HEK293 (cell line): ENCODE data around the gene PITHD1.
"Not testable (repeated sequence)": the region's sequence is repeated elsewhere in the genome, so short reads cannot be mapped to it uniquely, and the experiment has no call there.

Source experiments
- CTCF ChIA-PET: fragments of 350-600 bp; formaldehyde crosslinking; extraction: SDS; loops from one replicate; lab custom pipeline; 2021; ENCODE audit warnings: antibody characterized with exemption; lab: Yijun Ruan, JAX
- POLR2A ChIA-PET: fragments of 300-600 bp; formaldehyde crosslinking; extraction: SDS; loops from one replicate; lab custom pipeline; 2020; ENCODE audit warnings: antibody characterized with exemption, inconsistent platforms; lab: Yijun Ruan, JAX
- H3K27ac ChIP-seq: fragments of 200-500 bp; sonication (Bioruptor generic); 2 replicates; pipeline ENCODE4 v1.5.1; 2014; ENCODE audit warnings: low read depth, low read length, control low read depth, inconsistent platforms; ENCODE audit errors: extremely low read depth
- H3K36me3 ChIP-seq, 2 experiments: fragments of 200-500 bp in 1 of 2; sonication (Bioruptor generic) in 1 of 2; 1 replicate in 1 of 2; 2 replicates in 1 of 2; pipeline ENCODE4 v1.5.1; 2014 to 2017; ENCODE audit warnings: inconsistent platforms in 2 of 2, low read length in 2 of 2; ENCODE audit not compliant: control insufficient read depth in 2 of 2, insufficient read depth in 1 of 2
- H3K4me1 ChIP-seq: fragments of 200-500 bp; sonication (Bioruptor generic); 2 replicates; pipeline ENCODE4 v1.5.1; 2014; ENCODE audit warnings: mild to moderate bottlenecking, low read length, inconsistent platforms; ENCODE audit not compliant: control insufficient read depth, insufficient read depth
- H3K4me3 ChIP-seq: 2 replicates; pipeline ENCODE4 v1.5.1; 2011; ENCODE audit warnings: low read depth, mild to moderate bottlenecking, control low read depth, low read length, moderate library complexity
- H3K9me3 ChIP-seq: fragments of 200-500 bp; sonication (Bioruptor generic); 2 replicates; pipeline ENCODE4 v1.5.1; 2014; ENCODE audit warnings: low read depth, low read length, inconsistent platforms; ENCODE audit not compliant: control insufficient read depth, insufficient read depth
- AEBP2 ChIP-seq: fragments of 450-650 bp; formaldehyde crosslinking; IDR thresholded peaks from 2 replicates; pipeline ENCODE4 v1.5.1; 2016; ENCODE audit warnings: missing biosample characterization, missing genetic modification characterization, borderline replicate concordance
- GFI1B ChIP-seq: fragments of 450-650 bp; formaldehyde crosslinking; IDR thresholded peaks from 2 replicates; pipeline ENCODE4 v1.5.1; 2016; ENCODE audit warnings: missing biosample characterization, missing genetic modification characterization
- KLF7 ChIP-seq: fragments of 450-650 bp; formaldehyde crosslinking; IDR thresholded peaks from 2 replicates; pipeline ENCODE4 v1.5.1; 2016; ENCODE audit warnings: missing biosample characterization, missing genetic modification characterization, borderline replicate concordance
- RBAK ChIP-seq: fragments of 450-650 bp; formaldehyde crosslinking; IDR thresholded peaks from 2 replicates; pipeline ENCODE4 v1.5.1; 2016; ENCODE audit warnings: missing biosample characterization, missing genetic modification characterization
- YY1 ChIP-seq: fragments of 450-650 bp; formaldehyde crosslinking; IDR thresholded peaks from 2 replicates; pipeline ENCODE4 v1.5.1; 2018; ENCODE audit warnings: missing biosample characterization, missing genetic modification characterization
- YY2 ChIP-seq: fragments of 450-650 bp; formaldehyde crosslinking; IDR thresholded peaks from 2 replicates; pipeline ENCODE4 v1.5.1; 2016; ENCODE audit warnings: missing biosample characterization, missing genetic modification characterization
- ZBTB17 ChIP-seq: fragments of 450-650 bp; formaldehyde crosslinking; IDR thresholded peaks from 2 replicates; pipeline ENCODE4 v1.5.1; 2016; ENCODE audit warnings: missing biosample characterization, missing genetic modification characterization
- ZBTB21 ChIP-seq: fragments of 450-650 bp; formaldehyde crosslinking; IDR thresholded peaks from 2 replicates; pipeline ENCODE4 v1.5.1; 2017; ENCODE audit warnings: missing biosample characterization, missing genetic modification characterization
- ZNF155 ChIP-seq: fragments of 450-650 bp; formaldehyde crosslinking; IDR thresholded peaks from 2 replicates; pipeline ENCODE4 v1.5.1; 2016; ENCODE audit warnings: missing biosample characterization, missing genetic modification characterization
- ZNF174 ChIP-seq: fragments of 450-650 bp; formaldehyde crosslinking; IDR thresholded peaks from 2 replicates; pipeline ENCODE4 v1.5.0; 2017; ENCODE audit warnings: missing biosample characterization, mild to moderate bottlenecking, missing genetic modification characterization
- ZNF214 ChIP-seq: fragments of 450-650 bp; formaldehyde crosslinking; IDR thresholded peaks from 2 replicates; pipeline ENCODE4 v1.5.1; 2017; ENCODE audit warnings: missing biosample characterization, mild to moderate bottlenecking, missing genetic modification characterization, borderline replicate concordance
- ZNF24 ChIP-seq: fragments of 450-650 bp; formaldehyde crosslinking; IDR thresholded peaks from 2 replicates; pipeline ENCODE4 v1.5.1; 2016; ENCODE audit warnings: missing biosample characterization, missing genetic modification characterization
- ZNF280D ChIP-seq: fragments of 450-650 bp; formaldehyde crosslinking; IDR thresholded peaks from 2 replicates; pipeline ENCODE4 v1.5.1; 2016; ENCODE audit warnings: missing biosample characterization, missing genetic modification characterization
- ZNF292 ChIP-seq: fragments of 450-650 bp; formaldehyde crosslinking; IDR thresholded peaks from 2 replicates; pipeline ENCODE4 v1.5.1; 2016; ENCODE audit warnings: low read depth, missing biosample characterization, missing genetic modification characterization, borderline replicate concordance
- ZNF302 ChIP-seq: fragments of 450-650 bp; formaldehyde crosslinking; IDR thresholded peaks from 2 replicates; pipeline ENCODE4 v1.5.1; 2016; ENCODE audit warnings: missing biosample characterization, missing genetic modification characterization, low read depth
- ZNF335 ChIP-seq: fragments of 450-650 bp; formaldehyde crosslinking; conservative IDR thresholded peaks from 2 replicates; pipeline ENCODE4 v1.5.1; 2016; ENCODE audit warnings: missing biosample characterization, missing genetic modification characterization
- ZNF362 ChIP-seq: fragments of 450-650 bp; formaldehyde crosslinking; IDR thresholded peaks from 2 replicates; pipeline ENCODE4 v1.5.1; 2016; ENCODE audit warnings: missing biosample characterization, missing genetic modification characterization
- ZNF529 ChIP-seq: fragments of 450-650 bp; formaldehyde crosslinking; IDR thresholded peaks from 2 replicates; pipeline ENCODE4 v1.5.1; 2017; ENCODE audit warnings: missing genetic modification characterization, missing biosample characterization; ENCODE audit not compliant: insufficient replicate concordance
- ZNF560 ChIP-seq: fragments of 450-650 bp; formaldehyde crosslinking; IDR thresholded peaks from 2 replicates; pipeline ENCODE4 v1.5.1; 2017; ENCODE audit warnings: missing biosample characterization, missing genetic modification characterization, borderline replicate concordance
- ZNF600 ChIP-seq: fragments of 450-650 bp; formaldehyde crosslinking; IDR thresholded peaks from 2 replicates; pipeline ENCODE4 v1.5.1; 2016; ENCODE audit warnings: missing biosample characterization, missing genetic modification characterization
- ZNF843 ChIP-seq: fragments of 450-650 bp; formaldehyde crosslinking; IDR thresholded peaks from 2 replicates; pipeline ENCODE4 v1.5.1; 2016; ENCODE audit warnings: missing biosample characterization, missing genetic modification characterization
- ZSCAN16 ChIP-seq: fragments of 450-650 bp; formaldehyde crosslinking; IDR thresholded peaks from 2 replicates; pipeline ENCODE4 v1.5.1; 2016; ENCODE audit warnings: missing biosample characterization, missing genetic modification characterization

The PITHD1 gene

GRCh38 chr1:23825076-23825761, 47.0 kb downstream of the PITHD1 start, which contains the start of gene HMGCL (continued):
- 0 out of 2 replicates have a peak, but pooled peaks have one; percentile 20 for TF ChIP-seq ZBTB21
- TF ChIP-seq ZNF292 (tag by site-specific recombination), result no peak
- TF ChIP-seq YY2 (tag by site-specific recombination), result peak; percentile 92

- TF ChIP-seq ZNF600 (tag by site-specific recombination), result 0 out of 2 replicates have a peak, but pooled peaks have one; percentile 27
- TF ChIP-seq ZNF174 (tag by site-specific recombination), result no peak
- TF ChIP-seq ZNF362 (tag by site-specific recombination), result peak; percentile 98
- TF ChIP-seq ZBTB17 (tag by site-specific recombination), result peak; percentile 74
- no peak for TF ChIP-seq ZNF560 (tag by site-specific recombination)
- no peak for TF ChIP-seq ZNF214 (tag by site-specific recombination)
- peak; percentile 77 for TF ChIP-seq ZNF335
- TF ChIP-seq ZNF280D (tag by site-specific recombination), result no peak
- Histone ChIP-seq H3K4me1 (no peaks in the 10 kb centered on the region), H3K36me3 (no peaks in the 10 kb centered on the region), H3K9me3 (no peaks in the 10 kb centered on the region), H3K27ac (no peak overlapping the region), H3K4me3 (no peak overlapping the region)
- ChIA-PET CTCF (interaction anchor here (0.6 to 5.7 kb wide), 6 partner anchors 13 to 204 kb away, joined by 3 to 80 read pairs (median 4); no protein-coding TSS in a partner anchor), POLR2A (interaction anchor here (0.6 to 2.0 kb wide), 14 partner anchors 8 to 218 kb away, joined by 3 to 11 read pairs (median 4); partner anchors contain the start of genes GALE, PITHD1 and PNRC2)
Observed at GRCh38 chr1:23825762-23826522, 47.7 kb downstream of the PITHD1 start.

- not testable (repeated sequence) for H3K4me1 ChIP-seq, H3K27ac ChIP-seq, H3K36me3 ChIP-seq, H3K9me3 ChIP-seq, H3K4me3 ChIP-seq
- CTCF ChIA-PET, result interaction anchor here (0.6 to 5.7 kb wide), 3 partner anchors 16 to 105 kb away, joined by 3 to 80 read pairs (median 4); no protein-coding TSS in a partner anchor
- POLR2A ChIA-PET, result interaction anchor here (1.7 kb wide), 1 partner anchor 49 kb away, joined by 9 read pairs; the partner anchor contains the start of gene PITHD1
Observed at GRCh38 chr1:23826590-23826989, 48.4 kb downstream of the PITHD1 start.

- no peaks in the 10 kb centered on the region for H3K36me3 ChIP-seq
- ChIA-PET CTCF (interaction anchor here (0.6 kb wide), 1 partner anchor 18 kb away, joined by 3 read pairs; no protein-coding TSS in a partner anchor), POLR2A (no interaction called here)
- no peaks in the 10 kb centered on the region for H3K9me3 ChIP-seq
- TF ChIP-seq AEBP2 (tag by site-specific recombination), result no peak
- TF ChIP-seq GFI1B (tag by site-specific recombination), result no peak
- no peak for TF ChIP-seq ZNF24
- no peak for TF ChIP-seq ZNF843 (tag by site-specific recombination)
- no peak for TF ChIP-seq ZNF155 (tag by site-specific recombination)
- TF ChIP-seq ZNF529 (tag by site-specific recombination), result no peak
- no peak for TF ChIP-seq YY1 (tag by site-specific recombination)
- no peak for TF ChIP-seq RBAK (tag by site-specific recombination)
- TF ChIP-seq ZSCAN16, result no peak
- no peak for TF ChIP-seq ZNF302 (tag by site-specific recombination)
- no peak for TF ChIP-seq KLF7 (tag by site-specific recombination)
- H3K4me3 ChIP-seq, result no peak overlapping the region
- H3K27ac ChIP-seq, result no peak overlapping the region
- H3K4me1 ChIP-seq, result no peaks in the 10 kb centered on the region
Observed at GRCh38 chr1:23827717-23828116, 49.5 kb downstream of the PITHD1 start.
